CD4-positive, alpha-beta T cell treated with Interleukin-2 at 100 ng/mL for 4 hours (primary cell): Measurements from ENCODE around the gene RCAN2.

Source experiments
- DNase-seq: peaks from one replicate; pipeline ENCODE4 v3.0.0-alpha.2; 2020; ENCODE audit warnings: low spot score

RCAN2 gene

GRCh38 chr6:46291275-46291633 is 200.0 kb downstream of the RCAN2 start:
- no peak for DNase-seq

- DNase-seq = no peak
These were observed 200.6 kb downstream of the RCAN2 start for GRCh38 chr6:46290421-46291274.

- DNase-seq = no peak
These were observed 201.4 kb downstream of the RCAN2 start for GRCh38 chr6:46289898-46290297.

- DNase-seq = no peak
These were observed 202.4 kb downstream of the RCAN2 start for GRCh38 chr6:46288835-46289234.

GRCh38 chr6:46287681-46288080 is 203.6 kb downstream of the RCAN2 start:
- no peak for DNase-seq

- no peak for DNase-seq
These were observed 204.2 kb downstream of the RCAN2 start for GRCh38 chr6:46287043-46287442.

- DNase-seq = no peak
These were observed 206.8 kb downstream of the RCAN2 start for GRCh38 chr6:46284475-46284874.

GRCh38 chr6:46281110-46281509 is 210.1 kb downstream of the RCAN2 start:
- DNase-seq = no peak

- no peak for DNase-seq
These were observed 211.4 kb downstream of the RCAN2 start for GRCh38 chr6:46279874-46280273.

GRCh38 chr6:46276576-46277142 is 214.6 kb downstream of the RCAN2 start:
- no peak for DNase-seq

GRCh38 chr6:46274502-46274901 is 216.7 kb downstream of the RCAN2 start:
- no peak for DNase-seq

- DNase-seq = no peak
These were observed 217.3 kb downstream of the RCAN2 start for GRCh38 chr6:46273911-46274310.

GRCh38 chr6:46271728-46272127 is 219.5 kb downstream of the RCAN2 start:
- DNase-seq = no peak

GRCh38 chr6:46271107-46271506 is 220.1 kb downstream of the RCAN2 start:
- no peak for DNase-seq

GRCh38 chr6:46270336-46270735 is 220.9 kb downstream of the RCAN2 start:
- no peak for DNase-seq

GRCh38 chr6:46269447-46270229 is 221.6 kb downstream of the RCAN2 start:
- no peak for DNase-seq

GRCh38 chr6:46267515-46267914 is 223.7 kb downstream of the RCAN2 start:
- no peak for DNase-seq

GRCh38 chr6:46265373-46265772 is 225.9 kb downstream of the RCAN2 start:
- DNase-seq = no peak

GRCh38 chr6:46263707-46264086 is 227.6 kb downstream of the RCAN2 start:
- DNase-seq = no peak

GRCh38 chr6:46262928-46263706 is 228.1 kb downstream of the RCAN2 start:
- DNase-seq = no peak

GRCh38 chr6:46258249-46258648 is 233.0 kb downstream of the RCAN2 start:
- DNase-seq = no peak

- DNase-seq = no peak
These were observed 235.7 kb downstream of the RCAN2 start for GRCh38 chr6:46255528-46255927.
